ENCODE data around the gene AKAP6. TPM values are rescaled to one million over a fixed set of nuclear protein-coding genes. Genes with fewer than 3 reads are reported as not detected.
A peak's percentile ranks its signal among the peaks of the same experiment; 100 is the strongest.

The AKAP6 gene
- total RNA-seq, 1 donor from 2014 or later = 130 TPM

DNA sequence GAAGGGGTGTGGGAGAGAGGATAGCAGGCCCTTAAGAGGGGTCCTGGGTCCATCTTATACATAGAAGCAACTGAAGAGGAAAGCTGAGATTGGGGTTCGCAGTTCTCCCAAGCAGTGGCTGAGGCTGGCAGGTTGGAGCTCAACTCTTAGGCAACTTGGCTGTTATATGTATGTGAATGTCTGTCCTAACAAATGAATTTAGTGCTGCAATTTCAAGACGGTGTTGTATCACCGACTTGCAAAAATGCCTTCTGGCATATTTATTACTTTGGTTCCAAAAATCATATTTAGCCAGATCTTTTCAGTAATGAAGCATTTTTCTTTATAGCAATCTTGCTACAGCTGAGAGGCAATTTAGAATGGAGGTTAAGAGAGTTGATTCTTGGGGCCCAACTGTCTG, 148.3 kb downstream of the AKAP6 start:
- no peak for DNase-seq (ENCODE audit: low read depth)

- no peak for DNase-seq (ENCODE audit: low read depth)
Measured at GRCh38 chr14:32478050-32478449, 149.0 kb downstream of the AKAP6 start.

DNA sequence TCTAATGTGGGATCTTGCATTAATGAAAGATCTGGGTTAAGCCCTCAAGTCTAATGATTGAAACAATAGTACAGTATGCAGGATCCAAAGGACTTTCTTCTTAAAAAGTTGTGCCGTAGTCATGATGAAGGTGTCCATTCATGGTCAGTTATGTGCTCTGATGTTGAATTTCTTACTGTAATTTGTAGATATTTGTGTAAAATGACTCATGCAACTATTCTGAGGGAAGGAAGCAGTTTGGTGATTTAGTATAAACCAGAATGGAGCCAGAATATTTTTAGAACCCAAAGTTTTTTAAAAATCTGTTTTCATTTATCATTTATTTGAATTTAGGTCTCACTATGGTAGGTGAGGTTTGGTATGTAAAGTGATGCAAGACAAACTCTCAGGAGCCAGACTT, 151.2 kb downstream of the AKAP6 start:
- no peak for DNase-seq (ENCODE audit: low read depth)

DNA sequence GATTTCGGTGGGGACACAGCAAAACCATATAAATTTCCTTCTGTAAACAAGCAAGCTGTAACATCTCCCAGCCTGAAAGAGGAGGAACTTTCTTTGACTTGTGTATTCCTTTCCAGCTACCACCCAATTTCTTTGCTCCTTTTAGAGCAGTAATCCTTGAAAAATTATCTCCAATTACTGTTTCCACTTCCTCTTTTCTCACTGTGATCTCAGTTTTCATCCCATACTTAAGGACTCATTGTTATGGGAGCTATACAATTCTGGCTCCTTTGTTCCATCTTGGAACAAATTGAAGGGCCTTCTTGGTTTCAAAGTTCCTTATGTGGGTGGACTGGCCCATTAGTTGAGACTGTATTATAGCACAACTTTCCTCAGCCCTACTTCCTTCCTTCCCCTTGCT, 152.6 kb downstream of the AKAP6 start:
- DNase-seq (ENCODE audit: low read depth) = no peak

DNA sequence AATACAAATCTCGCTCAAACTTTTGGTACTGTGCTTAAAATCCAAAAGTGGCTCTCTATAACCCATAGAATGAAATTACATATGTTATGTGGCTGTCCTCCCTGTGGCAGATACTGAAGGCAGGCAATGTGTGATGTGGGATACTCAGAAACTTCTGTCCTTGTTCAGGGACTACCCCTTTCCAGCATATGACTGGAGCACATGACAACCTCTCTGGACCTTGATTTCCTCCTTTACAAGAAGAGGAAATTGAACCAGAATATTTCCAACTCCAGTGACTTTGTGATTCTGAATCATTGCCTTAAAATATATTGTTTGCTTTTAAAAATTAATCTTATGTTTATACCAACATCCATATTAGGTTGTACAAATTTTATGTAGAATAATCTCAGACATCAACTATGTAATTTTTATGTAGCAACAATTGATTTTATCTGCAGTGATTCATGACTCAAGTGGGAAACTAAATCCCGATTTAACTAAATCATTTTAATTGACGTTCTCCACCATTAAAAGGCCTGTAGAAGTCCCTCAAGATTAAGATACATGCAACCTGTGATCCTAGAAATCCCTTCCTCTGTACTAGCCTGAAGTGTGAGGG, 162.4 kb downstream of the AKAP6 start:
- DNase-seq (ENCODE audit: low read depth) = no peak

- peak; percentile 64 for DNase-seq (ENCODE audit: low read depth)
Measured at GRCh38 chr14:32492457-32492856, 163.4 kb downstream of the AKAP6 start.

GRCh38 chr14:32494609-32495434, 165.7 kb downstream of the AKAP6 start:
- peak; percentile 95 for DNase-seq (ENCODE audit: low read depth)

DNA sequence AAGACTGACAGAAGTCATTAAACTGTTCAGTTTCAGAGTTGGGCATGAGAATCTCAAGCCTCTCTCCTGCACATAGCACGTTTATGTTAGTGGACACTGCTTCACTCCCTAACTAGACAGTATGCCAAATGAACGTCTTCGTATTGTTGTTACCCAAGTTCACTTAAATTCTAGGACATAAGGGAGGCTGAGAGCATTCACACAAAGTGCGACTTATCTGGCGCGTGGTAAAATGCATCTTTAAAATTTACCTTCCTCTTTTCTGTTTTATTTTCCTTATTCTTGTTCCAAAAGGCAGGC, 166.3 kb downstream of the AKAP6 start:
- DNase-seq (ENCODE audit: low read depth) = no peak

- no peak for DNase-seq (ENCODE audit: low read depth)
Measured at GRCh38 chr14:32497248-32497647, 168.2 kb downstream of the AKAP6 start.

DNA sequence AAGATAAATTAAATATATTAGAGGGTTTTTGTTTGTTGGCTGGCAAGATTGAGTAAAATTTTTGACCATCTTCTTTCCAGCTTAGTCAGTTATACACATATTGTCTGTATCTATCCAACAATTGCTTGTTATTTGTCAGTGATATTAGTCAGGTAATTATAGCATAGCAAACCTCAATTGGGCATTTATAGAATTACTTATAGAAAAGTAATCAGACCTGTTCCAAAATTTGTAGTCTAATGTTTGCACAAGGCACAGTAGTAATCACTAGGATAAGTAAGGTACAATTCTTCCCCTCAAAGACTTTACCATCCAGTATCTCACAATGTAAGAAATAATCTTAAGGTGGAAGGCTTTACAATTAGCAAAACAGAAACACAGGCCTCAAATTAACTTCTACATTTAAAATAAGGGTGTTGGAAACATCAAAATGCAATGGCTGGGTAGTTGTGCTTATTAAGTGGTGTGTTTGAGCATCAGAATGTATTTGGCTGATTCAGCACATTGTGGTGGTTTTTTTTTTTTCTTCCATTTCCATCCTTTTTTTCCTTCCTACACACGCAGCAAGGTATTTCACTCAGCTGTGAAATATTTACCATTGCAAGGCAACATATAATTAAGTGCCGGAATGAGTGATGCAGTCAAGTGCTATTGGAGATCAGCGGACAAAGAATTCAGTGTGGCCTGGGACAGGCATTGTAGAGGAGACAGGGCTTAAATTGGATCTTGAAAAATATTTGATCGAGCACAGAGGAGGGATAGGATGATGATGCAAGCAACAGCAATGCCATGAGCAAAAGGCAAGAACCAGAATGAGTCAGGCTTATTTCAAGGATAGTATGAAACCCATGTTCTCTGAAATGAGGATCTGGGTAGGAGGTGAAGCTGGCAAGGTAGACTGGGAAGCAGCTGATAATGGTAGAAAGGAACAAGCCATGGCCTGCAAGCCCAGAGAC, 178.2 kb downstream of the AKAP6 start:
- peak; percentile 83 for DNase-seq (ENCODE audit: low read depth)

GRCh38 chr14:32508281-32508680, 179.2 kb downstream of the AKAP6 start:
- no peak for DNase-seq (ENCODE audit: low read depth)

DNA sequence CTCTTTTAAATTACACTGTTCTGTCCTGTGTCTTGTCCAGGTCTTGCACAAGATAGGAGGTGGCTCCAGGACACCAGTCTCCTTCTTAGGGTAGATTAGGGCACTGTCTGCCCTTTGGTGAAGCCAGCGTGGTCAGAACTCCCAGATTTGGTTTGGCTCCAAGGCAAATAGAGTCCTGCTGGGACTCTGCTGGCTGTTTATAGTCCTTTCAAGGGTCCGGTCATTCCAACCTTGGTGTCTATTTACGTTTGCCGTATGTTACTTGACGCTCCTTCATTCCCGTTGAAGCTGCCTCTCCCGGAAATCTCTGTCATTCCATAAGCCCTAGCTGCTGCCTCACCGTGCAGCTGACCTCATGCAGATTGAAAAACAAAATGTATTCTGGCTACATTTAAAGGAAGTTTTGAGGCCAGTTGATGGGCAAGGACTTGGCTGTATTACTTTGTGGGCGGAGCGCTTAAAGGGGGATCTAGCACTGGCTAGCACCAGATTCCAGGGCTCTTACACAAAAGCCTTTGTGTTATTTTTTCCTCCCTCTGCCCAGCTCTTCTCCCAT, 180.6 kb downstream of the AKAP6 start:
- DNase-seq (ENCODE audit: low read depth) = peak; percentile 97

DNA sequence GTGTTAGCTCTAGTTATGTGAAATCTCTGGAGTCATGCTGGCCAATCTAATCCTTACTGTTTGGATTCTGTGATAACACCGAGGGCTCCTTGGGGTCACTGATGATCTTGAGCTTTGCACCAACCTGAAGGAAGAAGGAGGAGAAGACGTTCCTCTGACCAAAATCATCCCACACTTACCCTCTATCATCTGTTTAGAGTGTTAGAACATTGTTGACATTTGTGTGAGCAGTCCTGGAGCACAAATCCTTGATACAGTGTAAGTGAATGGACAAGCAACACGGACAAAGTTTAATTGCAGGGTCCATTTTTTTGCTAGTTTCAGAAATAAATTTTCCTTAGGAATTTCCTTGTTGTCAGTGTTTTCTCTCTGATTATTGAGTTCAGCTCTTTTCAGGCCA, 181.7 kb downstream of the AKAP6 start:
- no peak for DNase-seq (ENCODE audit: low read depth)

DNA sequence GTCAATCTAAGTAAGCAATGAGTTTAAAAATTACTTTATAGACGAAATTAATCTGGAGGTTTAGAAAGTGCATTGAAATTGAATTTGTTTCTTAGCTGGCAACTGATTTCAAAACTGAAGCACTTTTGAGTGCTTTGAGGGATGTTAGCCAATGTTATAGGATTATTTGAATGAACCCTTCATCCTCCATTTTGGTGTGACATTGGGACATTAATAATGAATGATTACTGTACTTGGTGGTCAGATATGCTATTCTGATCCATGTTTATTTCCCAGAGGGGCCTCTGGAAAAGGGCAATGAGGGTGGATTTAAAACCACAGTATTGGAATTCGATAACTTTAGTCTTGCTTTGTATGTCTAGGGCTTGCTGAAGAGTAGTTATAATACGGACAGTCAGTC, 183.2 kb downstream of the AKAP6 start:
- DNase-seq (ENCODE audit: low read depth) = no peak

DNA sequence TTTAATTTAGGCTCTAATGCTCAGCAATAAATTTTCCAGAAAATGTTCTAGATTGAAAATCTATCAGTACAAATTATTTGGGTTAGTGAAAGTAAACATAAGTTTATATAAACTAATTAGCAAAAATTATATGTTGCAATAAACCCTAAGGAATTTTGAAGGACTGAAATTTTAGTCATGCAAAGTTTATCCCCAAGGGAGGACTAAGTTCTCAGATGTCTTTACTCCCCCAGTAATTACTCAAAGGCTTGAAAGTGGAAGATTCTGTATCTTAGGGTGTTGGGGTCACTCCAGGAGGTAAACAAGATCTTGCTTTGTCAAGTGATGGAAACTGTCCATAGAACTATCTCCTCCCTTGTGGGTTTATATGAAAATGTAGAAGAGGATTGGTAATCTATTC, 183.7 kb downstream of the AKAP6 start:
- DNase-seq (ENCODE audit: low read depth) = no peak

DNA sequence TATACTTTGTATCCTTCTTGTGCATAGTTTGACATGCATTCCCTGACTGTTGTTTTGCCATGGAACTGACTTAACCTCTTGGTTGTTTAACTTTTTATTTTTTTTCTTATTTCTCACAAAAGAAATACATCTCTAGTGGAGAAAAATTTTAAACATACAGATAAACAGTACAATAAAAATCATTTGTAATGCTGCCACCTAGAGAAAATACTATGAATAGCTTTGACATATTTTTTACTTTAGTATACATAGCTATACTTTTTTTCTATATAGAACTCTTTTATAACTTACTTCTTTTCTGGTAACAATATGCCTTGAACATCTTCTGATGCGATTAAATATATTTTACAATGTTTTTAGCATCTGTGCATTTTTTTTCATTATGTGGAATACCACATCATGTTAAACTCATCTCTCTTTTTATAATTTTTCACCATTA, 184.5 kb downstream of the AKAP6 start:
- no peak for DNase-seq (ENCODE audit: low read depth)

- DNase-seq (ENCODE audit: low read depth) = no peak
Measured at GRCh38 chr14:32514236-32514635, 185.1 kb downstream of the AKAP6 start.

DNA sequence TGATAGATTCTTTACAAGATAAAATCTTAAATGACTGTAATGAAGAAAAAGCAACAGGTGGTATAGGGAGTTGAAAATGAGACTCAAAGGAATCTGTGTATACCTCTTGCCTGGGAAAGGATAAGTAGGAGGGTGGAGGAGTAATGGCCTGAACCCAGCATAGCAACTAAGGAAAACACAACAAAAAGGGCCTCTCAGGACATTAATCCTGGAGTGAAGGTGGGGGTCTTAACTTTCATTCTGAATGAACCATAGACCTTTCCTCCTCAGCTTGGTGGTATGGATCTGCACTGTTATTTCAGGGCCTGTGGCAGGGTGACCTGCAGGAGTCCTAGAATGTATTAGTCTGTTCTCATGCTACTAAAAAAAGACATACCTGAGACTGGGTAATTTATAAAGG, 185.6 kb downstream of the AKAP6 start:
- DNase-seq (ENCODE audit: low read depth) = no peak

GRCh38 chr14:32524609-32525375, 195.7 kb downstream of the AKAP6 start:
- DNase-seq (ENCODE audit: low read depth) = peak; percentile 14

DNA sequence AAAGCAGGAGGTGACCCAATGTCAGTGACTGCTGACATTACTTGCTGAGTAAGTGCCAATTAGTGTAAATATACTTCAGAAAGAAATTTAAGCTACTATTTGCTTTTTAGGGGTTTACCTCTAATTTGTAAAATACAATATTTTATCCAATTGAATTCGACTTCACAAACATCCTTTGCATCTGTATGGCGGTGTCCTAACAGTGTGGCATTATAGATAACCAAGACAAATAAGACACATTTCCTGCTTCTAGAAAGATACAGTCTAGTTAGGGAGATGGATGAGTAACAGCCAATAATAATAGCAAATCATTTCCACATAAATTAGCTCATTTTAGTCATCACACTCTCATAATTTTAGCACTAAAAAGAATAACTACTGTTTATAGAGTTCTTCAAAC, 196.5 kb downstream of the AKAP6 start:
- DNase-seq (ENCODE audit: low read depth) = no peak

- peak; percentile 32 for DNase-seq (ENCODE audit: low read depth)
Measured at GRCh38 chr14:32530800-32531199, 201.7 kb downstream of the AKAP6 start.
